MCF 10A (cell line): ENCODE data around the gene PCDHB8. TPM values are rescaled to one million over a fixed set of nuclear protein-coding genes. Genes with fewer than 3 reads are reported as not detected.
"Not testable (repeated sequence)": the region's sequence is repeated elsewhere in the genome, so short reads cannot be mapped to it uniquely, and the experiment has no call there.

Experiments used
- BruUV-seq: library from RNA; stranded (reverse); fragments of 400-500 nt; replicated peaks from 2 replicates; lab custom pipeline; 2021; lab: Mats Ljungman, UMichigan
- CTCF ChIA-PET: fragments of 300-600 bp; sonication (Branson Sonifier 250); formaldehyde crosslinking; extraction: SDS; loops from one replicate; lab custom pipeline; 2021; ENCODE audit warnings: antibody characterized with exemption, inconsistent platforms; lab: Yijun Ruan, JAX
- POLR2A ChIA-PET: fragments of 300-600, 350-650 bp; sonication (Branson Sonifier 250); formaldehyde crosslinking; extraction: SDS; loops from one replicate; lab custom pipeline; 2020; ENCODE audit warnings: antibody characterized with exemption, inconsistent platforms; lab: Yijun Ruan, JAX
- DNase-seq: peaks from one replicate; pipeline ENCODE4 v3.0.0-alpha.2; 2018; ENCODE audit not compliant: unreplicated experiment
- H3K27ac Mint-ChIP-seq: one replicate; pipeline ENCODE4 v1.8.0; 2022; ENCODE audit warnings: mild to moderate bottlenecking, low read depth, mixed read lengths; ENCODE audit not compliant: unreplicated experiment
- H3K27me3 Mint-ChIP-seq: one replicate; pipeline ENCODE4 v1.8.0; 2022; ENCODE audit warnings: mixed read lengths; ENCODE audit not compliant: insufficient read depth, unreplicated experiment
- H3K36me3 Mint-ChIP-seq: one replicate; pipeline ENCODE4 v1.8.0; 2022; ENCODE audit warnings: mild to moderate bottlenecking, moderate library complexity, mixed read lengths; ENCODE audit not compliant: insufficient read depth, unreplicated experiment
- H3K4me1 Mint-ChIP-seq: one replicate; pipeline ENCODE4 v1.8.0; 2022; ENCODE audit warnings: mixed read lengths; ENCODE audit not compliant: insufficient read depth, unreplicated experiment
- H3K4me3 Mint-ChIP-seq: one replicate; pipeline ENCODE4 v1.8.0; 2022; ENCODE audit warnings: mild to moderate bottlenecking, moderate library complexity, mixed read lengths; ENCODE audit not compliant: unreplicated experiment
- H3K9me3 Mint-ChIP-seq: one replicate; pipeline ENCODE4 v1.8.0; 2022; ENCODE audit warnings: mixed read lengths; ENCODE audit not compliant: unreplicated experiment
- intact Hi-C: fragments of 100-400 bp; cut with micrococcal nuclease; formaldehyde crosslinking; loops from 2 replicates; pipeline ENCODE4 v1.14.1; 2022
- total RNA-seq: library from RNA; stranded (reverse); gene quantifications from 2 replicates; pipeline ENCODE4 v1.2.3, GENCODE V29; 2022
- TF ChIP-seq, protein P1 (sequence below): fragments of 200-600 bp; IDR thresholded peaks from one replicate; pipeline ENCODE4 v1.8.0; 2022; ENCODE audit warnings: antibody characterized with exemption, mild to moderate bottlenecking; ENCODE audit not compliant: unreplicated experiment

Gene PCDHB8
- total RNA-seq, 1 experiment from 2014 or later = not detected

GRCh38 chr5:141155540-141156374 lies 21.8 kb upstream of the PCDHB8 start:
- intact Hi-C loops = no loop called here
- POLR2A ChIA-PET = interaction anchor here (0.6 kb wide), 2 partner anchors 303 to 349 kb away, joined by 3 read pairs; partner anchors contain the start of gene PCDHA4
- no peaks in the 10 kb centered on the region for H3K4me1 Mint-ChIP-seq
- TF ChIP-seq, protein P1, sequence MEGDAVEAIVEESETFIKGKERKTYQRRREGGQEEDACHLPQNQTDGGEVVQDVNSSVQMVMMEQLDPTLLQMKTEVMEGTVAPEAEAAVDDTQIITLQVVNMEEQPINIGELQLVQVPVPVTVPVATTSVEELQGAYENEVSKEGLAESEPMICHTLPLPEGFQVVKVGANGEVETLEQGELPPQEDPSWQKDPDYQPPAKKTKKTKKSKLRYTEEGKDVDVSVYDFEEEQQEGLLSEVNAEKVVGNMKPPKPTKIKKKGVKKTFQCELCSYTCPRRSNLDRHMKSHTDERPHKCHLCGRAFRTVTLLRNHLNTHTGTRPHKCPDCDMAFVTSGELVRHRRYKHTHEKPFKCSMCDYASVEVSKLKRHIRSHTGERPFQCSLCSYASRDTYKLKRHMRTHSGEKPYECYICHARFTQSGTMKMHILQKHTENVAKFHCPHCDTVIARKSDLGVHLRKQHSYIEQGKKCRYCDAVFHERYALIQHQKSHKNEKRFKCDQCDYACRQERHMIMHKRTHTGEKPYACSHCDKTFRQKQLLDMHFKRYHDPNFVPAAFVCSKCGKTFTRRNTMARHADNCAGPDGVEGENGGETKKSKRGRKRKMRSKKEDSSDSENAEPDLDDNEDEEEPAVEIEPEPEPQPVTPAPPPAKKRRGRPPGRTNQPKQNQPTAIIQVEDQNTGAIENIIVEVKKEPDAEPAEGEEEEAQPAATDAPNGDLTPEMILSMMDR = peak; percentile 13
- H3K9me3 Mint-ChIP-seq = peaks cover 20% of the 10 kb centered on the region
- H3K4me3 Mint-ChIP-seq = no peak overlapping the region
- H3K36me3 Mint-ChIP-seq = peaks cover 5% of the 10 kb centered on the region
- DNase-seq = no peak
- CTCF ChIA-PET = interaction anchor here (0.7 to 1.6 kb wide), 9 partner anchors 31 to 870 kb away, joined by 3 to 5 read pairs (median 3); partner anchors contain the start of gene PCDHB9
- H3K27ac Mint-ChIP-seq = no peak overlapping the region
- no TSS peak for BruUV-seq
- H3K27me3 Mint-ChIP-seq = no peaks in the 10 kb centered on the region

- peaks cover 12% of the 10 kb centered on the region for H3K9me3 Mint-ChIP-seq
- POLR2A ChIA-PET = interaction anchor here (1.1 kb wide), 1 partner anchor 9 kb away, joined by 3 read pairs; no protein-coding TSS in a partner anchor
- BruUV-seq, intact Hi-C loops, H3K36me3 Mint-ChIP-seq, H3K27me3 Mint-ChIP-seq, H3K27ac Mint-ChIP-seq, DNase-seq, H3K4me1 Mint-ChIP-seq, H3K4me3 Mint-ChIP-seq, CTCF ChIA-PET: not testable (repeated sequence)
Observed at GRCh38 chr5:141157356-141157755, 20.2 kb upstream of the PCDHB8 start.

GRCh38 chr5:141157901-141158300 lies 19.7 kb upstream of the PCDHB8 start:
- CTCF ChIA-PET, H3K27ac Mint-ChIP-seq, H3K4me1 Mint-ChIP-seq, H3K4me3 Mint-ChIP-seq, DNase-seq, H3K27me3 Mint-ChIP-seq, BruUV-seq, intact Hi-C loops, H3K36me3 Mint-ChIP-seq: not testable (repeated sequence)
- H3K9me3 Mint-ChIP-seq = peaks cover 12% of the 10 kb centered on the region
- POLR2A ChIA-PET = interaction anchor here (1.1 kb wide), 1 partner anchor 10 kb away, joined by 3 read pairs; no protein-coding TSS in a partner anchor

- H3K27me3 Mint-ChIP-seq = no peaks in the 10 kb centered on the region
- peaks cover 24% of the 10 kb centered on the region for H3K9me3 Mint-ChIP-seq
- ChIA-PET POLR2A (no interaction called here), CTCF (interaction anchor here (1.0 to 1.3 kb wide), 3 partner anchors 11 to 30 kb away, joined by 3 to 4 read pairs (median 4); partner anchors contain the start of gene PCDHB10)
- no peaks in the 10 kb centered on the region for H3K36me3 Mint-ChIP-seq
- intact Hi-C loops = no loop called here
- BruUV-seq = no TSS peak
- H3K27ac Mint-ChIP-seq = peak within 1 kb of the TSS; percentile 7
- peak; percentile 68 for DNase-seq
- TF ChIP-seq, protein P1 = peak; percentile 59
- no peaks in the 10 kb centered on the region for H3K4me1 Mint-ChIP-seq
- H3K4me3 Mint-ChIP-seq = peak within 1 kb of the TSS; percentile 51
Observed at GRCh38 chr5:141172381-141173204, 5.0 kb upstream of the PCDHB8 start, which contains the start of gene PCDHB7. Gene PCDHB7, plus strand, starts transcription at chr5:141172644. Its CDS starts 192 bp downstream, at chr5:141172836.

GRCh38 chr5:141174291-141175104 lies 3.1 kb upstream of the PCDHB8 start:
- H3K4me1 Mint-ChIP-seq, POLR2A ChIA-PET, H3K36me3 Mint-ChIP-seq, DNase-seq, H3K27me3 Mint-ChIP-seq, BruUV-seq, H3K27ac Mint-ChIP-seq, CTCF ChIA-PET, intact Hi-C loops, H3K4me3 Mint-ChIP-seq: not testable (repeated sequence)
- H3K9me3 Mint-ChIP-seq = peaks cover 19% of the 10 kb centered on the region
